Glomerular endothelial cell (primary cell): ENCODE measurements around the gene ARL15. TPM values are rescaled to one million over a fixed set of nuclear protein-coding genes. Genes with fewer than 3 reads are reported as not detected.
"Not testable (repeated sequence)": the region's sequence is repeated elsewhere in the genome, so short reads cannot be mapped to it uniquely, and the experiment has no call there.

ENCODE experiments used
- DNase-seq: peaks from one replicate; pipeline ENCODE4 v3.0.0-alpha.2; 2011; ENCODE audit warnings: low read depth, low spot score; ENCODE audit errors: extremely low read depth
- total RNA-seq: library from RNA; depleted of rRNA; stranded (reverse); fragments of >200 nt; gene quantifications from 2 replicates; pipeline ENCODE4 v1.2.3, GENCODE V29; 2015

Gene ARL15
- total RNA-seq: 25.3 and 30.1 TPM in 2 replicates

- peak; percentile 68 for DNase-seq
These were observed at the start of gene ARL15 for GRCh38 chr5:54310433-54311175. ARL15 (minus strand) TSS chr5:54310573.

DNA sequence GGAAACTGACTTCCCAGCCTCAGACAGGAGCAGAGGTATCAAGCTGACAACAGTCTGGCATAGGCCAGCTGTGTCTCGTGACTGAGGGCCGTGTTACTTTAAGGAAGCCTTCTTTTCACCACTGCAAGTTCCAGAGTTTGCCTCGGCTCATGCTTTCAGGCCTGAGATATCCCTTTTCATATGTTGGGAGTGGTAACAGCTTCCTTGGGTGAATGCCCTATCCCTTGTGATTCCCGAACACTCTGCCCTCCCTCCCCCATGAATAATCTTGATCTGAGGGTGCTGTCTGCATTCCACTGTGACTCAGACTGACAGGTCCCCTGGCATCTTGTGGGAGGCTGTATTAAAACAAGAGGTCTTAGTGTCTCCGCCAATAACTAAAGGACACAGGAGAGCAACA is 49.7 kb upstream of the ARL15 start:
- DNase-seq: no peak

GRCh38 chr5:54357408-54358058 is 47.2 kb upstream of the ARL15 start:
- DNase-seq: no peak

DNA sequence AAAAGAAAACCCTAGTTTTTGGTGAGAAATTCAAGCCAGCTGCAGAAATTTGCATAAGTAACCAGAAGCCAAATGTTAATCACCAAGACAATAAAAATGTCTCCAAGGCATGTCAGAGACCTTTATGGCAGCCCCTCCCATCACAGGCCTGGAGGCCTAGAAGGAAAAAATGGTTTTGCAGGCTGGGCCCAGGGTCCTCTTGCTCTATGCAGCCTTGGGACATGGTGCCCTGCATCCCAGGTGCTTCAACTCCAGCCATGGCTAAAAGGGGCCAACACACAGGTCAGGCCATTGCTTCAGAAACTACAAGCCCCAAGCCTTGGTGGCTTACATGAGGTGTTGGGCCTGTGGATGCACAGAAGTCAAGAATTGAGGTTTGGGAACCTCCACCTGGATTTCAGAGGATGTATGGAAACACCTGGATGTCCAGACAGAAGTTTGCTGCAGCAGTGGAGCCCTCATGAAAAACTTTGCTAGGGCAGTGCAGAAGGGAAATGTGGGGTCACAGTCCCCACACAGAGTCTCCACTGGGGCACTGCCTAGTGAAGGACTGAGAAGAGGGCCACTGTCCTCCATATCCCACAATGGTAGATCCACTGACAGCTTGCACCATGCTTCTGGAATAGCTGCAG is 43.7 kb upstream of the ARL15 start:
- DNase-seq: not testable (repeated sequence)

- not testable (repeated sequence) for DNase-seq
These were observed 42.2 kb upstream of the ARL15 start for GRCh38 chr5:54352580-54352979.

GRCh38 chr5:54347221-54347865 is 37.0 kb upstream of the ARL15 start:
- DNase-seq: no peak

DNA sequence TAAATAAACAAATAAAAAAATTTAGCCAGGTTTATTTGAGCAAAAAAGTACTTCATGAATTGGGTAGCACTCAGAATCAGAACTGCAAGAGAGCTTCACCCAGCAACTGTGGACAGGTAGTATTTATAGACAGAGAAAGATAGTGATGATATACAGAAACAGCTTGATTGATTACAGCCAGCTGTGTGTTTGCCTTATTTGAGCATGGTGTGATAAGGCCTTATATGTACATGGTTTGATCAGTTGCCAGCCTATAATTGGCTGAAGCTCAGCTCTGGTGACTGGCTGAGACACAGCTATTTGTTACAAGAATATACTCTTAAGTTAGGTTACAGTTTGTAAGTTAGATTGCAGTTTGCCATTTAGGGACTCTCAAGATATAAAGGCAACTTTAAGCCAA is 34.3 kb upstream of the ARL15 start:
- no peak for DNase-seq

DNA sequence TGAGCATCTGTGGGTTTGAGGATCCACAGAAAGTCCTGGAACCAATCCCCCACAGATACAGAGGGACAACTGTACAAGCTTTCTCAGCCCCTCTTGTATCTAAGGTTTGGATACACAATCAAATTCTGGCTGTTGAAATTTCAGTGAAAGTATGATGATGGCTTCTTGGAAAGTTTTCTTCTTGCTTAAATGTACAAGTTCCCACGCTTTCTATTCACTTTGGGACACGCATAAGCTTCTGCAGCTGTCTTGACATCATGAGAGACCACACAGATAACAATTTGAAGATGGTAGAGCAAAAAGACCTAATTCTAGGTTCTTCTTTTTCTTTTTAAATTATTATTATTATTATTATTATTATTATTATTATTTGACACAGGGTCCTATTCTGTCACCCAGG is 31.6 kb upstream of the ARL15 start:
- no peak for DNase-seq

- DNase-seq: no peak
These were observed 27.1 kb upstream of the ARL15 start for GRCh38 chr5:54337523-54337922.

GRCh38 chr5:54332720-54333119 is 22.3 kb upstream of the ARL15 start:
- DNase-seq: no peak

GRCh38 chr5:54329731-54330709 is 19.6 kb upstream of the ARL15 start:
- DNase-seq: no peak

- no peak for DNase-seq
These were observed 16.4 kb upstream of the ARL15 start for GRCh38 chr5:54326662-54327270.

DNA sequence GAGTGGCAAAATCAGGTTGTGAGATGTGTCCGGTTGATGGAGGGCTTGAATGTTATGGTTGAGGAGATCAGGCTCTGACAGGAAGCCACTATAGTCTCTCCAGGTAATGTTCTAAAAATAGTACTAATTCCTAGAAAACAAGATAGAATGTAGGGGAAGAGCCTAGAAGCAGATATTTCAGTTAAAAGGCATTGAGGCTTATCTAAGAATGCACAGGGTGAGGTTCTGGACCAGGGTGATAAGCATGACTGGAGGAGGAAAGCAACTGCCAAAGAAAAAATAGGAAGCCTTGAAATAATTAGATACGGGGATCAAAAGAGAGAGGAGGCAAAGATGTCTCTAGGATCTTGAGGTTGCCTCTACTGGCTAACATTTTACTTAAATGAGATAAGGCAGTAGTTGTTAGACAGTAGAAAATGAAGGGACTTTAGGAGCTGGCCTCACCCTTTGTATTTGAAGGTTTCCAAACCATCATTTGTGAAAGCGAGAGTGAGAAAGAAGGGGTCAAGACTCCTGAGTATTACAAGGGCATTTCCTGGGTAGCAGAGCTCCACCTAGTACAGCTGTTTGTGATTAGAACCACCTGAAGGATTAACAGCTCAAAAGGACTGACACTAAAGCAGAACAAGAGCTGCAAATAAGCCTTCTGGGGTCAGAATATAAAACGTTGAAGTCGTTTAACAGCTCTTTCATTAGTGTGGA is 15.4 kb upstream of the ARL15 start:
- DNase-seq: no peak

GRCh38 chr5:54325272-54325609 is 14.9 kb upstream of the ARL15 start:
- DNase-seq: no peak

DNA sequence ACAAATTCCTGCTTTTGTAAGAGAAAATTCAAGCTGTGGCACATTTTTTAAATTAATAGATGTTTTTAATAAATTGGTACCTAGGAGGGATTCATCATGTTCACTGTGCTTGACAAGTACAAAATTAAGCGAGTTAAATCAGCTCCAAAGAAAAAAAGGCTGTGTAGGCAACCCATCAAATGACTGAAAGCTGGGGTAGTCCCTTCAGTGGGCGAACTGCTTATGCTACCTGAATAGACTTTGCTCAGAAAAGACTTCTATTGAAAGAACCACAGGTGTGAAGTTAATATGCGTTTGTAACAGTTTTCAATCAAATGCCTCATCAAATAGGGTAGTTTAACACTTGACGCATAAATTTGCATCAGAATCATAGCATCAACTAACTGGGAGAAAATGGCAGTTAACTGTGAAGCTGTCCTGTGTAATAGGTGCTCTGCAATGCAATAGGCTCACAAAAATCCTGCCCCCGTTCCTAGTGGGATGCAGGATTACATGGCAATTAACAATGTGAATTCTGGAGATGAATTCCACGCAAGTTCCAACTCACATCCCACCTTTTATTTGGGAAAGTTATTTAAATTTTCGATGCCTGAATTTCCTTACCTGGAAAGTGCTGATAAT is 14.4 kb upstream of the ARL15 start:
- DNase-seq: no peak

DNA sequence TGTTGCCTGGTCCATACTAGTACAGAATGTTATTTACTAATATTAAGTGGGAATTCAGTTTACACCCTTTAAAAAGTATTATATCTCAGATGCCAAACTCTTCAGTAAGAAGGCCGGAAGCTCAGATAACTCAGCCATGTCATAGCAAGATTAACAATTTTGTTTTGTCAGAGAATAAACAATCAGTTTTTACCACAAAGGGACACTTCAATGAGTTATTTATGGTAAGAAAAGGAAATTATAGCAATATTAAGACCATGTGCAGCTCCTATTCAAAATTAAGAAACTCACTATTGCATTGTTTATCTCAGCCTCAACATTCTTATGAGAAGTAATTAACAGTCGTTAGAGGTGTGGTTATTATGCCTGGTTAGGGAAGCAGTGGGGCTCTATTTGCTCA is 13.1 kb upstream of the ARL15 start:
- DNase-seq: no peak

DNA sequence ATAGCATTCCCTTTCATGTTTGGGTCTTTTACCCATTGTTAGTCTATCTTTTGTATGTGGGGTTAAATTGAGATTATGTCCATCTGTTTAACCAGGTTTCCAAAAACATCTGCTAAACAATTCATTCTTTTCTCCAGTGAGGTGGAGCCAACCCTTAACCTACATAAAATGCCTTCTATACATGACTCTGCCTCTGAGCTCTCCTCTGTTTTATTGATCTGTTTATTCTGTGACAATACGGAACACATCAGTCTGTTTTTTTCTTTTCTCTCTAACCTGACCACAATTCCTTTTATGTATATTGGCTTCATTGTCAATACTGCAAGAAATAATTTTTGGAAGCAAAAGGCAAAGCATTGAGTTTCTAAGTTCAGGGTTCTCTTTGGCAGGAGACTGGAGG is 9.9 kb upstream of the ARL15 start:
- no peak for DNase-seq

GRCh38 chr5:54317511-54318260 is 7.3 kb upstream of the ARL15 start:
- DNase-seq: no peak
